ENCODE results near the gene GPR108.

DNA sequence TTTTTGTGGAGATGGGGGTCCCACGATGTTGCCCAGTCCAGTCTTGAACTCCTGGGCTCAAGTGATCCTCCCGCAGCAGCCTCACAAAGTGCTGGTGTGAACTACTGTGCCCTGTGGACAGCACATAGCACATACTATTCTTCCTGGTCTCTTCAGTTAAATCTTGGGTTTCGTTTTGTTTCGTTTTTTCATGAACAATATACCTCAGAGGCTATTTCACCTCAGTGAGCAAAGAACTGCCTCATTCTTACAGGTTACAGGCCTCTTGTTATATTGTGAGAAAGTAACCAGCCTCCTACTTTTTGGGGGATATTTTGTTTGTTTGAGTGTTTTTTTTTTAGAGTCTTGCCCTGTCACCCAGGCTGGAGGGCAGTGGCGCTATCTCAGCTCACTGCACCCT is 15.6 kb downstream of the GPR108 start:
- TF ChIP-seq GATA2 (IDR thresholded peaks at IDR 0.05; ENCODE audit: low read depth, low read length) (no peak), GATA3 (IDR thresholded peaks at IDR 0.05; ENCODE audit: low read depth, low read length) (no peak)

Data from SH-SY5Y (cell line).